ENCODE measurements around the gene NTN5. TPM values are rescaled to one million over a fixed set of nuclear protein-coding genes. Genes with fewer than 3 reads are reported as not detected.

NTN5 gene
- total and polyA plus RNA-seq, 9 of the 15 experiments (the other 6 are each of a cell fraction or from before 2014, with no cell fraction given) = not detected

DNA sequence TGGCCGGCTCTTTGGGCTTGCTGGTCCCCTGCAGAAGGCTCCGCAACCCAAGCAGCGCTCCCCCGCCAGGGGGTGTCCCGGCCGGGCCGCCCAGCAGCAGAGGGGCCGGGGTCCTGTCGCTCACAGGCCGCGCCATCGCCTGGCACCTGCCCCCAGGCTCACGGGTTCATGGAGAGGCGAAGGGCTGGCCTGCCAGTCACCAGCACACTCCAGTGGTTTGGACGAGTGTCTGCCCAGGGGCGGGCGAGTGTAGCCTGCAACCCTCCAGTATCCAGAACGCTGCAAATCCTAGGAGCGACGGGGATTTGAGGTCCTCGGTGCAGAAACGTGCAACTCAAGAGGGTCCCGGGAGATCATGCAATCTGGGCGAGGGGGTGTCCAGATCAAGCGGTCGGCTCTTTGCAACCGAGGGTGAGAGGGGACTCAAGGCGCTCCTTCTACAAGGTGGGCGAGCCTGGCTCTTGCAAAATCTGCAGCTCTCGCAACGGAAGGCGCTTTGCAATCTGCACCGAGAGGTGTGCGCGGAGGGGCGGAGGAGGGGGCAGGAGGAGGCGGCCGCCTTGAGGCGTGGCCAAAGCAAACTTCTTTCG is 35.9 kb downstream of the NTN5 start, which contains the start of gene DBP (continued):
- TF ChIP-seq, protein P1, sequence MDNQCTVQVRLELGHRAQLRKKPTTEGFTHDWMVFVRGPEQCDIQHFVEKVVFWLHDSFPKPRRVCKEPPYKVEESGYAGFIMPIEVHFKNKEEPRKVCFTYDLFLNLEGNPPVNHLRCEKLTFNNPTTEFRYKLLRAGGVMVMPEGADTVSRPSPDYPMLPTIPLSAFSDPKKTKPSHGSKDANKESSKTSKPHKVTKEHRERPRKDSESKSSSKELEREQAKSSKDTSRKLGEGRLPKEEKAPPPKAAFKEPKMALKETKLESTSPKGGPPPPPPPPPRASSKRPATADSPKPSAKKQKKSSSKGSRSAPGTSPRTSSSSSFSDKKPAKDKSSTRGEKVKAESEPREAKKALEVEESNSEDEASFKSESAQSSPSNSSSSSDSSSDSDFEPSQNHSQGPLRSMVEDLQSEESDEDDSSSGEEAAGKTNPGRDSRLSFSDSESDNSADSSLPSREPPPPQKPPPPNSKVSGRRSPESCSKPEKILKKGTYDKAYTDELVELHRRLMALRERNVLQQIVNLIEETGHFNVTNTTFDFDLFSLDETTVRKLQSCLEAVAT (IDR thresholded peaks at IDR 0.05) = no peak
- TF ChIP-seq MCM5 (IDR thresholded peaks at IDR 0.05; ENCODE audit: low read depth) (no peak), POLR2A (conservative IDR thresholded peaks at IDR 0.05) (no peak), STAG1 (CRISPR knock-in tag; IDR thresholded peaks at IDR 0.05; ENCODE audit: borderline replicate concordance) (no peak), TAF15 (IDR thresholded peaks at IDR 0.05; ENCODE audit: low read depth, low read length) (no peak), RBM14 (IDR thresholded peaks at IDR 0.05; ENCODE audit: borderline replicate concordance, insufficient read depth, low read depth, low read length) (0 out of 2 replicates have a peak, but pooled peaks have one; percentile 27), BMI1 (IDR thresholded peaks at IDR 0.05; ENCODE audit: low read length) (no peak), CBX2 (IDR thresholded peaks at IDR 0.05; ENCODE audit: insufficient read depth, low read length, poor library complexity, severe bottlenecking) (no peak)
- TF ChIP-seq, protein P2, sequence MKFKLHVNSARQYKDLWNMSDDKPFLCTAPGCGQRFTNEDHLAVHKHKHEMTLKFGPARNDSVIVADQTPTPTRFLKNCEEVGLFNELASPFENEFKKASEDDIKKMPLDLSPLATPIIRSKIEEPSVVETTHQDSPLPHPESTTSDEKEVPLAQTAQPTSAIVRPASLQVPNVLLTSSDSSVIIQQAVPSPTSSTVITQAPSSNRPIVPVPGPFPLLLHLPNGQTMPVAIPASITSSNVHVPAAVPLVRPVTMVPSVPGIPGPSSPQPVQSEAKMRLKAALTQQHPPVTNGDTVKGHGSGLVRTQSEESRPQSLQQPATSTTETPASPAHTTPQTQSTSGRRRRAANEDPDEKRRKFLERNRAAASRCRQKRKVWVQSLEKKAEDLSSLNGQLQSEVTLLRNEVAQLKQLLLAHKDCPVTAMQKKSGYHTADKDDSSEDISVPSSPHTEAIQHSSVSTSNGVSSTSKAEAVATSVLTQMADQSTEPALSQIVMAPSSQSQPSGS (CRISPR knock-in tag; IDR thresholded peaks at IDR 0.05) = no peak
- TF ChIP-seq, protein P3, sequence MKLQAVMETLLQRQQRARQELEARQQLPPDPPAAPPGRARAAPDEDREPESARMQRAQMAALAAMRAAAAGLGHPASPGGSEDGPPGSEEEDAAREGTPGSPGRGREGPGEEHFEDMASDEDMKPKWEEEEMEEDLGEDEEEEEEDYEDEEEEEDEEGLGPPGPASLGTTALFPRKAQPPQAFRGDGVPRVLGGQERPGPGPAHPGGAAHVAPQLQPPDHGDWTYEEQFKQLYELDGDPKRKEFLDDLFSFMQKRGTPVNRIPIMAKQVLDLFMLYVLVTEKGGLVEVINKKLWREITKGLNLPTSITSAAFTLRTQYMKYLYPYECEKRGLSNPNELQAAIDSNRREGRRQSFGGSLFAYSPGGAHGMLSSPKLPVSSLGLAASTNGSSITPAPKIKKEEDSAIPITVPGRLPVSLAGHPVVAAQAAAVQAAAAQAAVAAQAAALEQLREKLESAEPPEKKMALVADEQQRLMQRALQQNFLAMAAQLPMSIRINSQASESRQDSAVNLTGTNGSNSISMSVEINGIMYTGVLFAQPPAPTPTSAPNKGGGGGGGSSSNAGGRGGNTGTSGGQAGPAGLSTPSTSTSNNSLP (IDR thresholded peaks at IDR 0.05; ENCODE audit: borderline replicate concordance, low read depth, low read length) = no peak
- TF ChIP-seq, protein P4, sequence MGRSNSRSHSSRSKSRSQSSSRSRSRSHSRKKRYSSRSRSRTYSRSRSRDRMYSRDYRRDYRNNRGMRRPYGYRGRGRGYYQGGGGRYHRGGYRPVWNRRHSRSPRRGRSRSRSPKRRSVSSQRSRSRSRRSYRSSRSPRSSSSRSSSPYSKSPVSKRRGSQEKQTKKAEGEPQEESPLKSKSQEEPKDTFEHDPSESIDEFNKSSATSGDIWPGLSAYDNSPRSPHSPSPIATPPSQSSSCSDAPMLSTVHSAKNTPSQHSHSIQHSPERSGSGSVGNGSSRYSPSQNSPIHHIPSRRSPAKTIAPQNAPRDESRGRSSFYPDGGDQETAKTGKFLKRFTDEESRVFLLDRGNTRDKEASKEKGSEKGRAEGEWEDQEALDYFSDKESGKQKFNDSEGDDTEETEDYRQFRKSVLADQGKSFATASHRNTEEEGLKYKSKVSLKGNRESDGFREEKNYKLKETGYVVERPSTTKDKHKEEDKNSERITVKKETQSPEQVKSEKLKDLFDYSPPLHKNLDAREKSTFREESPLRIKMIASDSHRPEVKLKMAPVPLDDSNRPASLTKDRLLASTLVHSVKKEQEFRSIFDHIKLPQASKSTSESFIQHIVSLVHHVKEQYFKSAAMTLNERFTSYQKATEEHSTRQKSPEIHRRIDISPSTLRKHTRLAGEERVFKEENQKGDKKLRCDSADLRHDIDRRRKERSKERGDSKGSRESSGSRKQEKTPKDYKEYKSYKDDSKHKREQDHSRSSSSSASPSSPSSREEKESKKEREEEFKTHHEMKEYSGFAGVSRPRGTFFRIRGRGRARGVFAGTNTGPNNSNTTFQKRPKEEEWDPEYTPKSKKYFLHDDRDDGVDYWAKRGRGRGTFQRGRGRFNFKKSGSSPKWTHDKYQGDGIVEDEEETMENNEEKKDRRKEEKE (IDR thresholded peaks at IDR 0.05; ENCODE audit: borderline replicate concordance in 1 of 2, control insufficient read depth in 1 of 2, low read depth in 2 of 2, low read length in 1 of 2) = no peak
